Measurements from ENCODE around the gene TLN1.

The TLN1 gene

DNA sequence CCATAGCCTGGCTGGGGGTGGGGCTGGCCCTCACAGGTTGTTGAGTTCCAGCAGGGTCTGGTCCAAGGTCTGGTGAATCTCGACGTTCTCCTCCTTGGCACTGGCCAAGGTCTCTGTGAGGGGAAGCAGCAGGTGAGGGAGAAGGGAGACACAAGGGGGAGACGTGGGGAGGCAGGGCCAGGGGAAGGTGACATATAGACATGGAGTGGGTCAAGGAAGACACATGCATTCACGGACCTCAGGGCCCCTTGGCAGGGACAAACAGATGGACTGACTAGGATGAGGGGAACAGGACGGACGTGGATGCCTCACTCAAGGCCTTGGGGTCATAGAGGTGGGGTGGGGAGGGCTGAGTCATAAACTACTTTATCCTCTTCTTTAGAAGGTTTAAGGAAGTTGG is 49.9 kb downstream of the TLN1 start:
- no peak for DNase-seq

- DNase-seq, result no peak
Observed at GRCh38 chr9:35681341-35682002, 50.5 kb downstream of the TLN1 start.

DNA sequence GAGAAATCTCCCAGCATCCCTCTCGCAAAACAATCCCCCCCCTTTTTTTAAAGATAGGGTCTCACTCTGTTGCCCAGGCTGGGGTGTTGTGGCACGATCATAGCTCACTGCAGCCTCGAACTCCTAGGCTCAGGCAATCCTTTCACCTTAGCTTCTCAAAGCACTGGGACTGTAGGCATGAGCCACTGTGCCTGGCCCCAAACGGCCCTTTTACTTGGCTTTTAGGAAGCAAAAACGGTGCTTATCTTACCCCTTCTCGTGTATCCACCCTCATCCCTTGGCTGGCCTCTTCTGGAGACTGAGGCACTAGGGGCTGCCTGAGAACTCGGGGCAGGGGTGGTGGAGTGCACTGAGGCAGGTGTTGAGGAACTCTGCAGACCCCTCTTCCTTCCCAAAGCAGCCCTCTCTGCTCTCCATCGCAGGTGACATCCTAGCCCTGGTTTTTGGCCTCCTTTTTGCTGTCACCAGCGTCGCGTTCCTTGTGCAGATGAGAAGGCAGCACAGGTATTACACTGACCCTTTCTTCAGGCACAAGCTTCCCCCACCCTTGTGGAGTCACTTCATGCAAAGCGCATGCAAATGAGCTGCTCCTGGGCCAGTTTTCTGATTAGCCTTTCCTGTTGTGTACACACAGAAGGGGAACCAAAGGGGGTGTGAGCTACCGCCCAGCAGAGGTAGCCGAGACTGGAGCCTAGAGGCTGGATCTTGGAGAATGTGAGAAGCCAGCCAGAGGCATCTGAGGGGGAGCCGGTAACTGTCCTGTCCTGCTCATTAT is 51.5 kb downstream of the TLN1 start:
- no peak for DNase-seq

DNA sequence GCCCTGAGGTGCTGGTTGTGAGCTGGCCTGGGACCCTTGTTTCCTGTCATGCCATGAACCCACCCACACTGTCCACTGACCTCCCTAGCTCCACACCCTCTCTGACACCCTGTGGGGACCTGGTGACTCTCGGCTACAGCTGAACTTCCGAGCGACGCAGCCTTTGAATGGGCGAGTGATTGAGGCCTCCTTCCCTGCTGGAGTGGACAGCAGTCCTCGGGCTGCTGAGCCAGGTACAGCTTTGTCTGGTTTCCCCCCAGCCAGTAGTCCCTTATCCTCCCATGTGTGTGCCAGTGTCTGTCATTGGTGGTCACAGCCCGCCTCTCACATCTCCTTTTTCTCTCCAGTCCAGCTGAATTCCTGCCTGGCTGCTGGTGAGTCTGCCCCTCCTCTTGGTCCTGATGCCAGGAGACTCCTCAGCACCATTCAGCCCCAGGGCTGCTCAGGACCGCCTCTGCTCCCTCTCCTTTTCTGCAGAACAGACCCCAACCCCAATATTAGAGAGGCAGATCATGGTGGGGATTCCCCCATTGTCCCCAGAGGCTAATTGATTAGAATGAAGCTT is 52.1 kb downstream of the TLN1 start:
- no peak for DNase-seq

DNA sequence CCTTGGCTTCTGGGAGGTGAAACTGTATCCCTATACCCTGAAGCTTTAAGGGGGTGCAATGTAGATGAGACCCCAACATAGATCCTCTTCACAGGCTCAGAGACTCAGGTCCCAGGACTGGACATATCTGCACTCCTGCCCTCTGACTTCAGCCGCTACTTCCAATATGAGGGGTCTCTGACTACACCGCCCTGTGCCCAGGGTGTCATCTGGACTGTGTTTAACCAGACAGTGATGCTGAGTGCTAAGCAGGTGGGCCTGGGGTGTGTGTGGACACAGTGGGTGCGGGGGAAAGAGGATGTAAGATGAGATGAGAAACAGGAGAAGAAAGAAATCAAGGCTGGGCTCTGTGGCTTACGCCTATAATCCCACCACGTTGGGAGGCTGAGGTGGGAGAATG is 52.9 kb downstream of the TLN1 start:
- no peak for DNase-seq

- no peak for DNase-seq
Observed at GRCh38 chr9:35675732-35676392, 56.1 kb downstream of the TLN1 start.

DNA sequence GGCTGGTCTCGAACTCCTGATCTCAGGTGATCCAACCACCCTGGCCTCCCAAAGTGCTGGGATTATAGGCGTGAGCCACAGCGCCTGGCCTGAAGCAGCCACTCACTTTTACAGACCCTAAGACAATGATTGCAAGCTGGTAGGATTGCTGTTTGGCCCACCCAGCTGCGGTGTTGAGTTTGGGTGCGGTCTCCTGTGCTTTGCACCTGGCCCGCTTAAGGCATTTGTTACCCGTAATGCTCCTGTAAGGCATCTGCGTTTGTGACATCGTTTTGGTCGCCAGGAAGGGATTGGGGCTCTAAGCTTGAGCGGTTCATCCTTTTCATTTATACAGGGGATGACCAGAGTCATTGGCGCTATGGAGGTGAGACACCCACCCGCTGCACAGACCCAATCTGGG is 56.8 kb downstream of the TLN1 start:
- DNase-seq, result no peak

- DNase-seq, result no peak
Observed at GRCh38 chr9:35674025-35674361, 58.0 kb downstream of the TLN1 start.

DNA sequence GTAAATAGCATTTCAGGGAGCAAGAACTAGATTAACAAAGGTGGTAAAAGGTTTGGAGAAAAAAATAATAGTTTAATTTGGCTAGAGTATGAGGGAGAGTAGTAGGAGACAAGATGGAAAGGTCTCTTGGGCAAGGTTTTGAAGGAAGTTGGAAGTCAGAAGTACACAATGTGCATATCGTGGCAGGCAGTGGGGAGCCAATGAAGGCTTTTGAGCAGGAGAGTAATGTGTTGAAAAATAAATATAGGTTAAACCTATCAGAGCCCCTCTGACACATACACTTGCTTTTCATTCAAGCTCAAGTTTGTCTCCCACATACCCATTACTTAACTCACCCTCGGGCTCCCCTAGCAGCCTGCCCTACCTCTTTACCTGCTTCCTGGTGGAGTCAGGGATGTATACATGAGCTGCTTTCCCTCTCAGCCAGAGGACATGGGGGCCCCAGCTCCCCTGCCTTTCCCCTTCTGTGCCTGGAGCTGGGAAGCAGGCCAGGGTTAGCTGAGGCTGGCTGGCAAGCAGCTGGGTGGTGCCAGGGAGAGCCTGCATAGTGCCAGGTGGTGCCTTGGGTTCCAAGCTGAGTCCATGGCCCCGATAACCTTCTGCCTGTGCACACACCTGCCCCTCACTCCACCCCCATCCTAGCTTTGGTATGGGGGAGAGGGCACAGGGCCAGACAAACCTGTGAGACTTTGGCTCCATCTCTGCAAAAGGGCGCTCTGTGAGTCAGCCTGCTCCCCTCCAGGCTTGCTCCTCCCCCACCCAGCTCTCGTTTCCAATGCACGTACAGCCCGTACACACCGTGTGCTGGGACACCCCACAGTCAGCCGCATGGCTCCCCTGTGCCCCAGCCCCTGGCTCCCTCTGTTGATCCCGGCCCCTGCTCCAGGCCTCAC is 58.6 kb downstream of the TLN1 start, which contains the start of gene CA9:
CA9 (plus strand) TSS at position 797 of the 893 bp plus-strand sequence; CDS start at position 829, 32 bp downstream.
- no peak for DNase-seq

- no peak for DNase-seq
Observed at GRCh38 chr9:35669331-35670145, 62.5 kb downstream of the TLN1 start.

GRCh38 chr9:35667939-35668338 is 64.1 kb downstream of the TLN1 start:
- DNase-seq, result no peak

- no peak for DNase-seq
Observed at GRCh38 chr9:35666549-35666948, 65.4 kb downstream of the TLN1 start.

DNA sequence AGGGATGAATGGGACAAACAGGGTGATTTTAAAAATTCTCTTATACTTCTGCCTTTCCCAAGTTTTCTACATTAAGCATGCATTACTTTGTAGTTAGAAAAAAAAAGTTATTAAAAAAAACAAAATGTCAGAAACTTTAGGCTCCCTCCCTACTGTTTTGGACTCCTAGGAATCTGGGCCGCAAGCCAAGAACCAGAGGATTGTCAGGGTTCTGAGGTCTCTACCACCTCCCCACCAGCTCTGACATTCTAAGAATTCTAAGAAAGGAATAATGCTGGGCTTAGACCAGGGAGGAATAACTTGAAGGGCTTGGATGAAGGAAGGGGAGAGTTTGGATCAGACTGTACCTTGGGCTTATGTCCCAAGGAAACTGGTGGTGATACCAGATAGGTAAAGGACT is 66.0 kb downstream of the TLN1 start:
- no peak for DNase-seq

- DNase-seq, result no peak
Observed at GRCh38 chr9:35665471-35665818, 66.5 kb downstream of the TLN1 start.

DNA sequence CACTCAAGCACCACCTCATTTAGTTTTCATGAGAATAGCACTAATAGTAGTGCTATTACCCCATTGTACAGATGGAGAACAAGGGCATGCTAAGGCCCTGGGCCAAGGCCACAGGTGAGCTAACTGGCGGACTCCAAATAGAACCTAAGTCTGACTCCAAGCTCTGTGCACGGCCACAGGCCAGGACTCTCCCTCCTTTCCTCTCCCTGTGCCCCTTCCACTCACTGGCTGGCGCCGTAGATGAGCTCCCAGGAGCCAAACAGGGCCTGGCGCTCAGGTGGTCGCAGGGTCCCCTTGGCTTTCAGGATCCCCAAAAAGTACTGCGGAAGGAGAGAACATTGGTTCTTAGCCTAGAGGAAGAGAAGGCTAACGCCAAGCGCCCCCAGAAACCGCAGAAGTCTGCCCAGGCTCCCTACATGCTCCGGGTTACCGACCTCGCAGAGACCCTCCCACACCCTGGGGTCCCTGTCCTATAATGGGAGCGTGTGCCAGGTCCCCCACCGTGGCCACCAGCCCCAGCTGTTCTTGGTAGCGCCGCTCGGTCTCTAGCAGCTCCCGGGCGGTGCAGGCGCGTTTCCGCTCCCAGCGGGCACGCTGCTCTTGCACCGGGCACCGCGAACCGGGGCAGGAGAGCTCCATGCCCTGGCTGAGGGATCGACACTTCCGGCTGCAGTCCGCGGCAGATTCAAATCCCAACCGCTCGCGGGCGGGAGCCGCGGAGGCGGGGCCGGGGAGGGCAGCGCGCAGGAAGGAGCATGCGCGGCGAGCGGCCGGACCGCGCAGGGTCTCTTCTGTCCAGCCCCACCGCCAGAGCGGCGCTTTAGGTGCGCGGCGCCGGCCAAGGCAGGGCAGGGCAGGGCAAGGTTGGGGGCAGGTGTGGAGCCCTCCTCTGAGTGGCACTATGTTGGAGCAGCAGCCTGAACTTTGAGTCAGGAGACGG is 67.2 kb downstream of the TLN1 start, which contains the start of gene ARHGEF39:
ARHGEF39 (minus strand) TSS at position 665 of the 940 bp plus-strand sequence; CDS start at position 639, 26 bp downstream.
- DNase-seq, result peak; percentile 54 to 61

GRCh38 chr9:35662437-35662836 is 69.6 kb downstream of the TLN1 start:
- no peak for DNase-seq

- no peak for DNase-seq
Observed at GRCh38 chr9:35661756-35662350, 70.1 kb downstream of the TLN1 start.

DNA sequence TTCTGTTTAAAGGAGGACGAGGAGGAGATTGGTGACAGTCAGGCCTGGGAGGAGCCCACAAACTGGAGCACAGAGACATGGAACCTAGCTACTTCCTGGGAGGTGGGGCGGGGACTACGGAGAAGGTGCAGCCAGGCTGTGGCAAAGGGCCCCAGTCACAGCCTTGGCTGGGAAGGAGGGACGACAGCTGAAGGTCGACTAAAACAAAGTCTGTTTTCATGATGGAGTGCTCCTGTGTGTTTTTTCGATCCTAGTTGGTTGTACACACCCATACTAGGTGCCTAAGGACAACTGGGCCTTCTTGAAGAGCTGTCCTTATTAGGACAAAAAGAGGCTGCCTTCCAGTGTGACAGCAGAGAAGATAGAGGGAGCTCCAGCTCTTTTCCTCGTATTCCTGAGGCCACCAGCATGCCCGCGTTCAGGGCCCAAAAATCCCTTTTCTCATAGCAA is 71.0 kb downstream of the TLN1 start:
- DNase-seq, result no peak

- DNase-seq, result no peak
Observed at GRCh38 chr9:35659340-35659739, 72.7 kb downstream of the TLN1 start.

DNA sequence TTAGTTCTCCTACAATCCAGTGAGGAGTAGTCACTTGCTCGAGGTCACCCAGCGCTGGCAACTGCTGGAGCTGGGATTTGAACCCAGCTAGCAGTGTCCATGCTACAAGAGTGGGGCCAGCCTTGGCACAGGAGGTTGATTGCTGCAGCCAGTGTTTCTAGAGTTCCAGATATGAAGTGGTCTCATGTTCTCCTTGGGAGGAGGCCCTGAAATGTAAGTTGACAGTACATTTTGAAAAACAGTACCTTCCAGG is 73.1 kb downstream of the TLN1 start:
- DNase-seq, result no peak

All from stimulated activated CD4-positive, alpha-beta T cell treated with anti-CD3 and anti-CD28 coated beads, Interleukin-4, amount 100 ng/mL, for 4 hours (primary cell).